Gastrocnemius medialis (tissue), 4 donors: ENCODE measurements around the gene SNTG2.

ENCODE experiments used
- POLR2A ChIP-seq, 2 donors: fragments of 450-650 bp; IDR thresholded peaks; one replicate each; pipeline ENCODE4 v1.6.1; 2017; ENCODE audit warnings: antibody characterized with exemption in 2 of 2, mild to moderate bottlenecking in 2 of 2, moderate library complexity in 2 of 2
- TF ChIP-seq, protein P1 (sequence below), 5 experiments: fragments of 450-650 bp in 3 of 5; fragments of 200-600 bp in 2 of 5; sonication (generic) in 2 of 5; IDR thresholded peaks in 4 of 5; conservative IDR thresholded peaks in 1 of 5; 1 replicate in 4 of 5; 2 replicates in 1 of 5; pipeline ENCODE4 v1.5.1; 2016 to 2019; ENCODE audit warnings: antibody characterized with exemption in 5 of 5, mild to moderate bottlenecking in 3 of 5, moderate library complexity in 3 of 5

GRCh38 chr2:973129-973528 lies 22.5 kb downstream of the SNTG2 start:
- no peak for TF ChIP-seq POLR2A (IDR thresholded peaks at IDR 0.05)
- TF ChIP-seq, protein P1, sequence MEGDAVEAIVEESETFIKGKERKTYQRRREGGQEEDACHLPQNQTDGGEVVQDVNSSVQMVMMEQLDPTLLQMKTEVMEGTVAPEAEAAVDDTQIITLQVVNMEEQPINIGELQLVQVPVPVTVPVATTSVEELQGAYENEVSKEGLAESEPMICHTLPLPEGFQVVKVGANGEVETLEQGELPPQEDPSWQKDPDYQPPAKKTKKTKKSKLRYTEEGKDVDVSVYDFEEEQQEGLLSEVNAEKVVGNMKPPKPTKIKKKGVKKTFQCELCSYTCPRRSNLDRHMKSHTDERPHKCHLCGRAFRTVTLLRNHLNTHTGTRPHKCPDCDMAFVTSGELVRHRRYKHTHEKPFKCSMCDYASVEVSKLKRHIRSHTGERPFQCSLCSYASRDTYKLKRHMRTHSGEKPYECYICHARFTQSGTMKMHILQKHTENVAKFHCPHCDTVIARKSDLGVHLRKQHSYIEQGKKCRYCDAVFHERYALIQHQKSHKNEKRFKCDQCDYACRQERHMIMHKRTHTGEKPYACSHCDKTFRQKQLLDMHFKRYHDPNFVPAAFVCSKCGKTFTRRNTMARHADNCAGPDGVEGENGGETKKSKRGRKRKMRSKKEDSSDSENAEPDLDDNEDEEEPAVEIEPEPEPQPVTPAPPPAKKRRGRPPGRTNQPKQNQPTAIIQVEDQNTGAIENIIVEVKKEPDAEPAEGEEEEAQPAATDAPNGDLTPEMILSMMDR (IDR thresholded peaks at IDR 0.05 in 4 of 5, conservative IDR thresholded peaks at IDR 0.05 in 1 of 5) = no peak
